Activated T-cell treated with anti-CD3 and anti-CD28 coated beads, Interleukin-2, amount 50 U/mL, for 24 hours (primary cell): Measurements from ENCODE around the gene POU2F2.

Experiments
- DNase-seq: peaks from one replicate; pipeline ENCODE4 v3.0.0-alpha.2; 2020
- H3K27ac Mint-ChIP-seq: 2 replicates; pipeline ENCODE4 v1.8.0; 2020; ENCODE audit warnings: mild to moderate bottlenecking, mixed read lengths
- H3K27me3 Mint-ChIP-seq: 2 replicates; pipeline ENCODE4 v1.8.0; 2020; ENCODE audit warnings: mixed read lengths
- H3K36me3 Mint-ChIP-seq: 2 replicates; pipeline ENCODE4 v1.8.0; 2020; ENCODE audit warnings: low read depth, mixed read lengths
- H3K4me1 Mint-ChIP-seq: 2 replicates; pipeline ENCODE4 v1.8.0; 2020; ENCODE audit warnings: low read depth, mixed read lengths
- H3K4me3 Mint-ChIP-seq: 2 replicates; pipeline ENCODE4 v1.8.0; 2020; ENCODE audit warnings: mild to moderate bottlenecking, moderate library complexity, mixed read lengths
- H3K9me3 Mint-ChIP-seq: 2 replicates; pipeline ENCODE4 v1.8.0; 2020; ENCODE audit warnings: mixed read lengths

The POU2F2 gene

DNA sequence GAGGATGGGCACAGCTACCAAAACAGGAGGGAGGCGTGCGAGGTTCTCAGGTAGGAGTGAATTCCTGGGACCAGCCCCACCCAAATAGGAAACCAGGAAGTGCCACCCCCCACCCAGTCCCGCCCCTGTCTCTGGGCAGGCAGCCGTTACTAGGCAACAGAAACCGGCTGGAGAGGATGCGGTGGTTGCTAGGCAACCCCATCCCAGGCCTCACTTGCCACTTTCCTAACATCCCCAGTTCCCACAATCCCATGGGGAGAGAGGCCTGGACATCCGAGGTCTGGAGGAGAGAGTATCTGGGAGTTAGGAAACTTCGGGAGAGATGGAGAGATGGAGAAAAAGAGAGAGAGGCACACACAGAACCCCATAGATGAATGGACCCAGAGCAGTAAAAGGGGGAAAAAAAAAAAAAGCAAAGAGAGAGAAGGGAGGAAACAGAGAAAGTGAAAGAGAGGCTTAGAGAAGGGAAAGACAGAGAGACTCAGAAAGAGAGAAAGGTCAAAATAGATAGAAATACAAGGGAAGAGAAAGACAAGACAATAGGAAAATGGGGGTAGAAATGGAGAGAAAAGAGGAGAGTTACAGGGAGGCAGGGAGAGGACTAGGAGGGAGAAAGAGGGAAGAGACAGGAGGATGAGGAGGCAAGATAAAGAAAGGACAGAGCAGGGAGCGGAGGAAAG lies 66.0 kb downstream of the POU2F2 start:
- Mint-ChIP-seq H3K4me1 (no peaks in the 10 kb centered on the region), H3K4me3 (no peak overlapping the region), H3K9me3 (no peaks in the 10 kb centered on the region), H3K27me3 (peaks cover 10% of the 10 kb centered on the region), H3K36me3 (no peaks in the 10 kb centered on the region), H3K27ac (no peak overlapping the region)
- no peak for DNase-seq

GRCh38 chr19:42065511-42065910 lies 66.7 kb downstream of the POU2F2 start:
- H3K4me1 Mint-ChIP-seq: no peaks in the 10 kb centered on the region
- no peak for DNase-seq
- no peak overlapping the region for H3K27ac Mint-ChIP-seq
- no peaks in the 10 kb centered on the region for H3K9me3 Mint-ChIP-seq
- no peak overlapping the region for H3K4me3 Mint-ChIP-seq
- peaks cover 10% of the 10 kb centered on the region for H3K27me3 Mint-ChIP-seq
- H3K36me3 Mint-ChIP-seq: no peaks in the 10 kb centered on the region

GRCh38 chr19:42065051-42065450 lies 67.2 kb downstream of the POU2F2 start:
- Mint-ChIP-seq H3K27me3 (peaks cover 10% of the 10 kb centered on the region), H3K9me3 (no peaks in the 10 kb centered on the region), H3K4me1 (no peaks in the 10 kb centered on the region), H3K27ac (no peak overlapping the region), H3K4me3 (no peak overlapping the region), H3K36me3 (no peaks in the 10 kb centered on the region)
- DNase-seq: no peak

DNA sequence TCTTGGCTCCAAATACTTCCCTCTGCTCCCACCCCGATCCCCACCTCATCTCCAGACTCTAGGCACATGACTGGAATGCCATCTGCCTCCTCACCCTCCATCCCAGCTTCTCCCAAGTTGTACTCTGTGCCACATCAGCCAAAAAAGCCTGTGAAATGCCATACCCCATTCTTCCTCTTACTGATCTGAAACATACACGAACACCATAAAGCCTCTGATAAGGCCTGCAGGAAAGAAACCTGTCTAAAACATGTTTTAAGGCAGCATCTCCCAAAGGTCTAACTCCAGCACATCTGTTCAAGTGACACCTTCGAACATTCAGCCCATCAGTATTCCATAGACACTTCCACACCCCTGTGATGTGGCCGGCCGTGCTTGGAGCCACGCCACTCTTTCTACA lies 67.8 kb downstream of the POU2F2 start:
- Mint-ChIP-seq H3K27me3 (peaks cover 10% of the 10 kb centered on the region), H3K36me3 (no peaks in the 10 kb centered on the region), H3K4me1 (no peaks in the 10 kb centered on the region), H3K9me3 (no peaks in the 10 kb centered on the region), H3K4me3 (no peak overlapping the region), H3K27ac (no peak overlapping the region)
- DNase-seq: no peak

DNA sequence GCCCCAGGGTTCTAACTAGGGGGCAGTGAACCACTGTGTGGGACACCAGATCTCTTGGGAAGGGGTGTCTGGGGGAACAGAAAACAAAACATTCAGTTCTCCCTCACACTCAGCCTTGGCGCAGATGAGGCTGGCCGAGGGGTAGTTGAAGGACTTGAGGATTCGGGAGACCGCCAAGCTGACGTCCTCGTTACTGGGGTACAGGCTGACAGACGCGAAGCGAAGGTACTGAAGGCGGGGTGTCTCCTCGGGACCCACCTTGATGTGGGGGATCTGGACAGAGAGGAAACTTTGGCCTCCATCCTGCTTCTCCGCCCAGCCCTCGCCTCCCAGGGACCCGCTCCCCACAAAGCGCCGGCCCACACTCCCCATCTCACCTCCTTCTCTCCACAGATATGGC lies 69.9 kb downstream of the POU2F2 start:
- no peaks in the 10 kb centered on the region for H3K36me3 Mint-ChIP-seq
- H3K27me3 Mint-ChIP-seq: peaks cover 10% of the 10 kb centered on the region
- H3K4me3 Mint-ChIP-seq: no peak overlapping the region
- no peak overlapping the region for H3K27ac Mint-ChIP-seq
- no peaks in the 10 kb centered on the region for H3K4me1 Mint-ChIP-seq
- no peaks in the 10 kb centered on the region for H3K9me3 Mint-ChIP-seq
- DNase-seq: no peak

- Mint-ChIP-seq H3K27ac (no peak overlapping the region), H3K4me3 (no peak overlapping the region), H3K27me3 (peaks cover 8% of the 10 kb centered on the region), H3K36me3 (no peaks in the 10 kb centered on the region), H3K9me3 (no peaks in the 10 kb centered on the region), H3K4me1 (no peaks in the 10 kb centered on the region)
- DNase-seq: no peak
Observed at GRCh38 chr19:42060117-42060516, 72.1 kb downstream of the POU2F2 start.

DNA sequence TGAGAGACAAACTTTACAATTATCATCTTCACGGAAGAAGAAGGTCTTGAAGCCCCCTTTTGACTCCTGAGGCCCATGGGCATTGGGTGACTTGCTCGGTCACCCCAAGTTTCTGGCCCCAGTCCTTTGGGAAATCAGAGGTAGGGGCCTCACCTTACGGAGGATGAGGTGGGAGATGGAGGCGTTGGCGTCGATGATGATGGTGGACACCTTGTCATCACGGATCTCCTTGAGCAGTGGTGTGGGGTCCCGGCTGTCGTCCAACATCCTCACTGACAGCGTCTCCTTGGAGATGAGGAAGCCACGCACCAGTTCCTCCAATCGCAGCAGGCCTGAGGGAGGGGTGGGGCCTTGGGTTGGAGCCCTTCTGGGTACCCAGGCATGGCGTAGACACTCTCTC lies 73.0 kb downstream of the POU2F2 start:
- no peaks in the 10 kb centered on the region for H3K9me3 Mint-ChIP-seq
- DNase-seq: no peak
- H3K4me1 Mint-ChIP-seq: no peaks in the 10 kb centered on the region
- H3K27ac Mint-ChIP-seq: no peak overlapping the region
- no peaks in the 10 kb centered on the region for H3K36me3 Mint-ChIP-seq
- H3K27me3 Mint-ChIP-seq: peaks cover 1% of the 10 kb centered on the region
- no peak overlapping the region for H3K4me3 Mint-ChIP-seq

DNA sequence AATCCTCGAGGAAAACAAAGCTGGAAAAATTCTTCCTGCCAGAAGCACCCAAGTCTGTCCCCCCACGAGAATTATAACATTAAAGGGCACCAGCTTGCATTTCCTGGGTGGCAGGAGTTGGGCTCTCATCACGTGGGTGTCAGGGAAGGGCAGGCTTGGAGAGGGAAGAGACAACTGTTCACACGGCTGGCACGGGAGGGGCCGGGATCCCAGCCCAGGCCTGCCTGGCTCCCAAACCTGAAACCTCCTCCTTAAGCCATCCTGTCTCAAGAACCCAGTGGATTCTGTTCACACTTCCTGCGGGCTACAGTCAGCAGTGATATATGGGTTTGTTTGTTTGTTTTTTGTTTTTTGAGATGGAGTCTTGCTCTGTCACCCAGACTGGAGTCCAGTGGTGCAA lies 74.4 kb downstream of the POU2F2 start:
- no peak for DNase-seq
- H3K27ac Mint-ChIP-seq: no peak overlapping the region
- no peaks in the 10 kb centered on the region for H3K27me3 Mint-ChIP-seq
- no peaks in the 10 kb centered on the region for H3K4me1 Mint-ChIP-seq
- H3K4me3 Mint-ChIP-seq: no peak overlapping the region
- H3K9me3 Mint-ChIP-seq: no peaks in the 10 kb centered on the region
- H3K36me3 Mint-ChIP-seq: no peaks in the 10 kb centered on the region

DNA sequence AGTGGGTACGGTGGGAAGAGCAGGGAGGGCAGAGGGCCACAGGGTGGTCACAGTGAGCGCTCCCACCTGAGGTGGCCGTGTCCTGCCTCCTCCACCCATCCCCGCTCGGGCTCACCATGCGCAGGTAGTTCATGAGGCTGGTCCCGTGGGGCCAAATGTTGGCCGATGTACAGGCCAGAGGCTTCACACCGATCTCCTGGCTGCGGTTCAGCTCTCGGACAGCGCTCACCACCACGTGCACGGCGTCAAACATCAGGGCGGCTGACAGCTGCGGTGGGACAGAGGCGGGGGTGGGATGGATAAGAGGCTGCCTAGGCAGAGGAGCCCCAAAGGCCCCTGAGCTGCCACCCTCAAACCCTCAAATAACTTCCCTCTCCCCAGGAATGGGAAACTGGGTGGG lies 78.0 kb downstream of the POU2F2 start:
- Mint-ChIP-seq H3K9me3 (no peaks in the 10 kb centered on the region), H3K4me1 (peaks cover 20% of the 10 kb centered on the region), H3K27ac (no peak overlapping the region), H3K27me3 (no peaks in the 10 kb centered on the region), H3K4me3 (no peak overlapping the region), H3K36me3 (no peaks in the 10 kb centered on the region)
- no peak for DNase-seq

DNA sequence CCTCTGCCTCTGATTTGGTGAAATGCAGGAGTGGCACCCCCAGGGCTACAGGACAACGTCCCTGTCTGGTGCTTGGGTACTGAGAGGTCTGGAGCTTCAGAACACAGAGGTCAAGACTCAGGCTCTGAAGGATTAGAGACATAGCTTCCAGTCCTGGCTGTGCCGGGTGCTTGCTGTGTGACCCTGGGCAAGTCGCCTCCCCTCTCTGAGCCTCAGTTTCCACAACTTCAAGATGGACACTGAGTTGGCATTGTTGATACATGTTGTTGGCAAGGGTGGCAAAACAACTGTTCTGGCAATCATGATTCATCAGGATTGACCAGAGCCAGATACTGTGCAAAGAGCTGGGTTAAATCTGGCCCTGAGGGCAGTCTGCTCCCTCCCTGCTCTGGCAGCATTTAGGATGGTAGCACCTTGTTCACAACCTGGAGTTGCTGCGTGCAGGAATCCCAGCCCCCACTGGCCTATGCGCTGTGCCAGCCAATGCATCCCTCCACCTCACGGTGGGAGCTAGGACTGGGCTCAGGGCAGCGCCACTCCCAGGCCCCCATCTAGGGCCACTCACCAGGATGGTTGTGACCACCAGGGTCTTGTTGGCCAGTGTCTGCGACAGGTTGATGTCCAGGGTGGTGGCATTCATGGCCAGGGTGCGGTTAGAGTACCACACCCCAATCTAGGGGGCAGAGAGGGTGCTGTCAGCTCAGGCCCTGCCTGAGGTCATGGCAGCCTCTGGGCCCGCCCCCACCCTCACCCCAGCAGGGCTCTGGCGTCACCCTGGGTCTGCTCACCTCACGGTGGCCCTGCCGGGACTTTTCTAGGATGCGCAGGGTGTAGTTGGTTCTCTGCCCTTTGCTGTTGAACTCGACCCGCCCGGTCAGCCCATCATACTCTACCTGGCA lies 79.0 kb downstream of the POU2F2 start:
- Mint-ChIP-seq H3K9me3 (no peaks in the 10 kb centered on the region), H3K27ac (no peak overlapping the region), H3K27me3 (no peaks in the 10 kb centered on the region), H3K36me3 (no peaks in the 10 kb centered on the region), H3K4me1 (peaks cover 25% of the 10 kb centered on the region), H3K4me3 (no peak overlapping the region)
- DNase-seq: no peak

GRCh38 chr19:42052241-42052863 lies 79.9 kb downstream of the POU2F2 start:
- H3K27ac Mint-ChIP-seq: peak overlapping the region; percentile 92
- H3K27me3 Mint-ChIP-seq: no peaks in the 10 kb centered on the region
- H3K36me3 Mint-ChIP-seq: no peaks in the 10 kb centered on the region
- peaks cover 25% of the 10 kb centered on the region for H3K4me1 Mint-ChIP-seq
- no peaks in the 10 kb centered on the region for H3K9me3 Mint-ChIP-seq
- no peak overlapping the region for H3K4me3 Mint-ChIP-seq
- no peak for DNase-seq

GRCh38 chr19:42051166-42052115 lies 80.8 kb downstream of the POU2F2 start:
- Mint-ChIP-seq H3K4me1 (peaks cover 25% of the 10 kb centered on the region), H3K36me3 (no peaks in the 10 kb centered on the region), H3K9me3 (no peaks in the 10 kb centered on the region), H3K4me3 (no peak overlapping the region), H3K27me3 (no peaks in the 10 kb centered on the region), H3K27ac (peak overlapping the region; percentile 92)
- DNase-seq: no peak

DNA sequence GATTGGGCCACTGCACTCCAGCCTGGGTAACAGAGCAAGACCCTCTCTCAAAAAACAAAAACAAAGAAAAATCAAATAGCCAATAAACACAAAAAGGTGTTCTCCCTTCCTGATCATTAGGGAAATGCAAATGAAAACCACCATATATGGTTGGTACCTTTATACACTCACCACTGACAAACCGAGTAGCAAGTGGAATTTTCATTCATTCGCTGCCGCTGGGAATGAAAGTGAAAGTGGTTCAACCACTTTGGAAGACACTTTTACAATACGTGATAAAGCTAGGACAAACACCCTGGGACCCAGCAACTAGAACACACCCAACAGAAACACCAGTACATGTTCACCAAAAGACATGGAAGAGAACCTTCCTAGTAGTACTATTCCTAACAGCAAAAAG lies 83.3 kb downstream of the POU2F2 start:
- H3K9me3 Mint-ChIP-seq: no peaks in the 10 kb centered on the region
- no peak for DNase-seq

DNA sequence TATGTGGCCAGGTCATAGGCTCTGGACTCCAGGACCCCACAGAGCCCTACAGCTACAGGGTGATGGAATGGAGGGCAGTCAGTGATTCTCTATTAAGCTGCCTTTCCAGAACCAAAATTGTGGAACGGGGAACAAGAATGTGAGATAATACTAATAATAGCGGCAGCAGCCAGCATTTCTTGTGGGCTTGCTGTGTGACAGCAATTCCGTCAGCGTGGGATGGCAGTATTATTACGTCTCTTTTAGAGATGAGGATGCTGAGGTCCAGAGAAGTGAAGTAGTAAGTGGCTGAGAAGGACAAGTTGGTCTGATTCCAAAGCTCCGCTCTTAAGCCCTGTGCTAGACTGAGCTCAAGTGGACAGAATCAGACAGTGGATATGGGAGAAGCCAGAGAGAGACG lies 86.7 kb downstream of the POU2F2 start:
- H3K27me3 Mint-ChIP-seq: no peaks in the 10 kb centered on the region
- H3K27ac Mint-ChIP-seq: no peak overlapping the region
- H3K4me3 Mint-ChIP-seq: no peak overlapping the region
- no peaks in the 10 kb centered on the region for H3K9me3 Mint-ChIP-seq
- H3K36me3 Mint-ChIP-seq: no peaks in the 10 kb centered on the region
- no peak for DNase-seq
- peaks cover 8% of the 10 kb centered on the region for H3K4me1 Mint-ChIP-seq

More for the DNA sequence above, 83.3 kb downstream of the POU2F2 start:
- Mint-ChIP-seq H3K36me3 (no peaks in the 10 kb centered on the region), H3K4me3 (peak overlapping the region; percentile 16), H3K27me3 (no peaks in the 10 kb centered on the region), H3K4me1 (peaks cover 25% of the 10 kb centered on the region), H3K27ac (no peak overlapping the region)
